ENCODE data around the gene CGGBP1.

The CGGBP1 gene

DNA sequence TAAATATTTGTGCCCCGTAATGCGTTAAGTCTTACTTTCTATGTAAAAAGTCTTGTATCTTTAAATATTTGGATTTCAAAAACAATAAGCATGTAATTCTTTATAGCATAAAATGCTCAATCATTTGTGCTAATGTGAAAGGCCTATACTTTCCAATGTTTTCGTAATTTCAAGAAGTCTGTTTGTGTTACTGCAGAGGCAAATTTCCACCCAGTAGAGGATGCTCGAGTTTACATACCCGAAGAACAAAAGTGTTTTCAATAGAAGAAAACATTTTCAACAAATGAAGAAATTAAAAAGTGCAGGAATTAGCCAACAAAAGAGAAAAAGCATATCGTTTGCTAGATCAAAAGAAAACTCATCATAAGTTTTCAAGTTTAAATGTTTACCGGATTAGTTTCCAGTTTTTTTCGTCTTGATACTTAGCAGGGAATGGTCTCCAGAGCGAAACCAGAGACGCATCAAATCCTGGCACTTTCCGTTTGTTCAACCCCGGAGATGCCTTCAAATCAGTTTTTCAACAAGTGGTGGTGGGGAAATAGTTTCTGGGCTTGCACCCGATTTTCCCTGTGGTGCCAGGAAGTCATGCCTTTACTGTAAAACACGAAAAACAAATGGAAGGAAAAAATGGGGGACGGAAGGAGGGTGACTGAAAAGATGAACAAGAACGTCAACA is 1.0 kb downstream of the CGGBP1 start:
- Histone ChIP-seq H3K9me2 (replicated peaks; ENCODE audit: insufficient read depth, low read length) (no peaks in the 10 kb centered on the region), H2AFZ (ENCODE audit: low read length) (peak overlapping the region; percentile 46), H3K4me2 (ENCODE audit: low read depth, low read length) (peak overlapping the region; percentile 67), H3K27me3 (replicated peaks; ENCODE audit: insufficient read depth, low read length) (no peaks in the 10 kb centered on the region), H3K4me1 (ENCODE audit: low read length) (peaks cover 14% of the 10 kb centered on the region), H3F3A (ENCODE audit: insufficient read depth, low read length) (peaks cover 8% of the 10 kb centered on the region; the same call in 1 of the 2 replicates), H3K4me3 (ENCODE audit: low read length) (peak overlapping the region; percentile 73), H3K36me3 (replicated peaks; ENCODE audit: insufficient read depth, low read length) (peaks cover 9% of the 10 kb centered on the region; the same call in 1 of the 2 replicates), H4K20me1 (ENCODE audit: insufficient read depth, low read length) (0 out of 2 replicates have a peak, but pooled peaks cover 8% of the 10 kb centered on the region), H3K27ac (ENCODE audit: low read length) (peak overlapping the region; percentile 80; the same call in 1 of the 2 replicates), H3K9ac (ENCODE audit: low read length) (peak overlapping the region; percentile 82), H3K9me3 (replicated peaks; ENCODE audit: insufficient read depth, low read length) (no peaks in the 10 kb centered on the region), H3K79me2 (ENCODE audit: low read length) (peaks cover 63% of the 10 kb centered on the region)
- TF ChIP-seq EZH2phosphoT487 (IDR thresholded peaks at IDR 0.05; ENCODE audit: low read length): no peak
- TF ChIP-seq, protein P1, sequence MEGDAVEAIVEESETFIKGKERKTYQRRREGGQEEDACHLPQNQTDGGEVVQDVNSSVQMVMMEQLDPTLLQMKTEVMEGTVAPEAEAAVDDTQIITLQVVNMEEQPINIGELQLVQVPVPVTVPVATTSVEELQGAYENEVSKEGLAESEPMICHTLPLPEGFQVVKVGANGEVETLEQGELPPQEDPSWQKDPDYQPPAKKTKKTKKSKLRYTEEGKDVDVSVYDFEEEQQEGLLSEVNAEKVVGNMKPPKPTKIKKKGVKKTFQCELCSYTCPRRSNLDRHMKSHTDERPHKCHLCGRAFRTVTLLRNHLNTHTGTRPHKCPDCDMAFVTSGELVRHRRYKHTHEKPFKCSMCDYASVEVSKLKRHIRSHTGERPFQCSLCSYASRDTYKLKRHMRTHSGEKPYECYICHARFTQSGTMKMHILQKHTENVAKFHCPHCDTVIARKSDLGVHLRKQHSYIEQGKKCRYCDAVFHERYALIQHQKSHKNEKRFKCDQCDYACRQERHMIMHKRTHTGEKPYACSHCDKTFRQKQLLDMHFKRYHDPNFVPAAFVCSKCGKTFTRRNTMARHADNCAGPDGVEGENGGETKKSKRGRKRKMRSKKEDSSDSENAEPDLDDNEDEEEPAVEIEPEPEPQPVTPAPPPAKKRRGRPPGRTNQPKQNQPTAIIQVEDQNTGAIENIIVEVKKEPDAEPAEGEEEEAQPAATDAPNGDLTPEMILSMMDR (IDR thresholded peaks at IDR 0.05; ENCODE audit: low read length): peak; percentile 19
- peak; percentile 12 for DNase-seq

DNA sequence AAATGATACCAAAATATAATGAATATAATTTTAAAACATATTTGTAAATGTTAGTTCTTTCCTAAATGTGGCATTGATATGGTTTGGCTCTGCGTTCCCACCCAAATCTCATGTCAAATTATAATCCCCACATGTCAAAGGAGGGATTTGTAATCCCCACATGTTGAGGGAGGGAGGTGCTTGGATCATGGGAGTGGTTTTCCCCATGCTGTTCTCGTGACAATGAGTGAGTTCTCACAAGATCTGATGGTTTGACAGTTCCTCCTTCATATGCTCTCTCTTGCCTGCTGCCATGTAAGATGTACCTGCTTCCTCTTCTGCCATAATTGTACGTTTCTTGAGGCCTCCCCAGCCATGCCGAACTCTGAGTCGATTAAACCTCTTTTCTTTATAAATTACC is 12.0 kb downstream of the CGGBP1 start:
- no peak overlapping the region for H3K9ac ChIP-seq (ENCODE audit: low read length)
- H3K4me1 ChIP-seq (ENCODE audit: low read length): no peaks in the 10 kb centered on the region
- H4K20me1 ChIP-seq (ENCODE audit: insufficient read depth, low read length): no peaks in the 10 kb centered on the region
- no peak for DNase-seq
- H3F3A ChIP-seq (ENCODE audit: insufficient read depth, low read length): no peaks in the 10 kb centered on the region; the same call in 1 of the 2 replicates
- TF ChIP-seq EZH2 (optimal IDR thresholded peaks at IDR 0.05; ENCODE audit: low read depth, low read length) (no peak), EZH2phosphoT487 (IDR thresholded peaks at IDR 0.05; ENCODE audit: low read length) (no peak)
- TF ChIP-seq, protein P1 (IDR thresholded peaks at IDR 0.05; ENCODE audit: low read length): no peak
- H3K4me3 ChIP-seq (ENCODE audit: low read length): no peak overlapping the region
- no peak overlapping the region for H2AFZ ChIP-seq (ENCODE audit: low read length)
- no peaks in the 10 kb centered on the region for H3K27me3 ChIP-seq (replicated peaks; ENCODE audit: insufficient read depth, low read length)
- no peaks in the 10 kb centered on the region for H3K36me3 ChIP-seq (replicated peaks; ENCODE audit: insufficient read depth, low read length)
- no peaks in the 10 kb centered on the region for H3K9me3 ChIP-seq (replicated peaks; ENCODE audit: insufficient read depth, low read length)
- no peaks in the 10 kb centered on the region for H3K9me2 ChIP-seq (replicated peaks; ENCODE audit: insufficient read depth, low read length)
- H3K4me2 ChIP-seq (ENCODE audit: low read depth, low read length): no peak overlapping the region
- no peak overlapping the region for H3K27ac ChIP-seq (ENCODE audit: low read length)
- no peaks in the 10 kb centered on the region for H3K79me2 ChIP-seq (ENCODE audit: low read length)

DNA sequence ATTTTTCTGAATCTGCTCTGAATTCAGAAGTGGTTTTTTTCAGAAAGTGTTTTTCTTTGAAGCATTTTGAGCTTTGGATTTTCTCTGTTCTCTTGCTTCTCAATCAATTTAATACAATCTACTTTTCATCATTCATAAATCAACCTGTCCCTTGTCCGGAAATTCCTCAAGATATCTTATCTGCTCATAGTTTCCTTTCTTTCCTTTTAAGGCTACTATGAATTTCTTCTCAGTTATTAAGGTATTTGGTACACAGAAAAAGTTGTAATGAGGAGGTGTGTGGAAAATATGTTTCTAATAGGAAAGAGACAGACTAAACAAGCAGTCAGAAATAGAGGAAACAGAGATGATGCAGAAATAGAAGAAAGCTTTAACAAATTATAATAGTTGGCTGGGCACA is 14.4 kb downstream of the CGGBP1 start:
- Histone ChIP-seq H3K9ac (ENCODE audit: low read length) (no peak overlapping the region), H3K36me3 (replicated peaks; ENCODE audit: insufficient read depth, low read length) (no peaks in the 10 kb centered on the region), H3K4me3 (ENCODE audit: low read length) (no peak overlapping the region), H3K27me3 (replicated peaks; ENCODE audit: insufficient read depth, low read length) (no peaks in the 10 kb centered on the region), H2AFZ (ENCODE audit: low read length) (no peak overlapping the region), H3K4me1 (ENCODE audit: low read length) (no peaks in the 10 kb centered on the region), H3K27ac (ENCODE audit: low read length) (no peak overlapping the region), H3F3A (ENCODE audit: insufficient read depth, low read length) (no peaks in the 10 kb centered on the region; the same call in 1 of the 2 replicates), H3K9me2 (replicated peaks; ENCODE audit: insufficient read depth, low read length) (no peaks in the 10 kb centered on the region), H4K20me1 (ENCODE audit: insufficient read depth, low read length) (no peaks in the 10 kb centered on the region), H3K79me2 (ENCODE audit: low read length) (no peaks in the 10 kb centered on the region), H3K9me3 (replicated peaks; ENCODE audit: insufficient read depth, low read length) (no peaks in the 10 kb centered on the region), H3K4me2 (ENCODE audit: low read depth, low read length) (no peak overlapping the region)
- TF ChIP-seq, protein P1 (IDR thresholded peaks at IDR 0.05; ENCODE audit: low read length): no peak
- TF ChIP-seq EZH2 (optimal IDR thresholded peaks at IDR 0.05; ENCODE audit: low read depth, low read length) (no peak), EZH2phosphoT487 (IDR thresholded peaks at IDR 0.05; ENCODE audit: low read length) (no peak)
- DNase-seq: no peak

Measured in MM.1S (cell line).